DMS53 (cell line): ENCODE measurements around the gene SLCO3A1.
"Not testable (repeated sequence)": the region's sequence is repeated elsewhere in the genome, so short reads cannot be mapped to it uniquely, and the experiment has no call there.

ENCODE experiments used
- DNase-seq: peaks from one replicate; lab custom pipeline; 2025; lab: John Stamatoyannopoulos, UW

SLCO3A1 gene

DNA sequence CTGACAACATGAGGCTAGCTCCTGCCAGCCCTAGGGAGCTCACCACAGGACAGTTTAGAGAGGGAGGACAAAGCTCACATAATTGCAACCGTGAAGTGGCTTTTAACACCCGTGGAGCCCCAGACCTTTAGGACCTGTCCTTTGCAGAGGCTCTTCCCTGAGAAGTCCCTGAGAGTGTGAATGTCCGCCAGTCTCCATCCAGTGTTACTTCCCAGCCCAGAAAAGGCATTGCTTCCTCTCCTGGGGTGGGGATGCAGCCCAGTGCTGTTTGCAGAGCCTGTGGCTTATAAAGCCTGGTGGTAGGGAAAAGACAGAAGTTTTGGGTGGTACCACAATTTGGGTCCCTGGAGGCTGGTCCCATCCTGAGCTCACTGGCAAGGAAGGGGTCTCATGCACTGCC lies 182.0 kb downstream of the SLCO3A1 start:
- no peak for DNase-seq

DNA sequence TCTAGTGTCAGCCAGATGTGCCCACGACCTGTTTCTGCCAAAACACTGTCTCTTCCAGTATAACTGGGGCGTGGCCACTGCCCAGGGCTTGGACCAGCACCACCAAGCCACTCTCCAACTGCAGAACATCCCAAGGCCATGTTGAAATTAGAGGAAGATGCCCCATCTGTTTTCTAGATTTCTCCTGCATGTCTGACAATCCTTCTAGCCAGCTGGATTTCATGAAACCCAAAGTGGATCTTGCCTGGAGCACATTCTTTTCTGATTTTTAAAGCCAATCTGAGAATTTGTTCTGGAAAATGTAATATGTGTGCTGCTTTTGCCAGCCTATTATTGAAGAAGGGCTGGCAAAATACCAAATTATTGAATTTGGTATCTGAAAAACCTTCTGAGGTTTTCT lies 182.5 kb downstream of the SLCO3A1 start:
- no peak for DNase-seq

DNA sequence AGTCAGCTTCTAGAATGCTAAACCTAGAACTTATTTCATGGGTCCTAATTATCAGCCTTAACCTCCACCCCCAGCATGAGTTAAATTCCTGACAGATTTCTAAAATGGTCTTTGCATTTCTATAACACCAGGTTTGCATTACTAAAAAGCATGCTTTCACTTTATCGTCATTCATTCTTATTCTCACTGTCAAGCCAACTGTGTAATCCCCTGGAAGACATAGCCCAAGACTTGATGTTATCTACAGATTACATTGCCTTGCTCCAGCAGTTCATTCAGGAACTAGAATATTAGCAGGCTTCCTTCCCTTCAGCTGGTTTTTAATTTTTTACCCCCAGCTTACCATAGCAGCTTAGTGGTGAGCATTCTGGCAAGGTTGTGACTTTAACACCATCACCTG lies 184.0 kb downstream of the SLCO3A1 start:
- DNase-seq, result no peak

DNA sequence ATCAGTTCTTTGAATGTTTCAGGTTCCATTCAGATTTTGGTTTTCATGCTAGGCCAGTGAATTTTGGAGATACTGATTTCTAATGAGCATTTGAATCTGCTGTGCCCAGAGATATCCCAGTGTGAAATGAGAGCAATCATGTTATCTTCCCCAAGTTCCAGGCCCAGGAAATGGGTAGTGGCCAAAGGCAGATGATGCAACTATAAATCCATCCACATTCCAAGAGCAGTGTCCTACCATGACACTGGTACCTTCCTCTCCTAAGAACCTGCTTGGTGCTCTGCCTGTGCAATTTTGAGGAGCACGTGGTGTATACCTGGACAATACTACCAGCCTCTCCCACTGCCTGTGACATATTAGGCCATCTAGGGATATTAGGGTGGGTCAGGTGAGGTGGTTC lies 186.8 kb downstream of the SLCO3A1 start:
- DNase-seq, result no peak

DNA sequence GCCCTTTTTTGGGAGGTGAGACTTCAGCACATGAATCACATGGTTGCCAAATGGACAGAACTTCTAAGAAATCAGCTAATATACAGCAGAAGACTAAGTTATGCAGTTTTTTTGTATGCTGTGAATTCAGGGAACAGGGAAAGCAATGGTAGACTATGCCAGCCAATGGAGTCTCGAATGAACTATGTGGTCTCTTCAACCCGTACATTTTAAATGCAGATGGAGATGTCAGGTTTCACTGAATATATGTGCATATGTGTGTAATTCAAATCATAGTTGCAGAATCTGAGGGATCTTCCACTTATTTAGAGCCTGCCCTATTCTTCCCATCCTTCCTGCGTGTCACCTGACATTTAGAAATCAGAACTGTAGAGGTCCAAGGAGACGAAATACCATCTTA lies 187.9 kb downstream of the SLCO3A1 start:
- no peak for DNase-seq

DNA sequence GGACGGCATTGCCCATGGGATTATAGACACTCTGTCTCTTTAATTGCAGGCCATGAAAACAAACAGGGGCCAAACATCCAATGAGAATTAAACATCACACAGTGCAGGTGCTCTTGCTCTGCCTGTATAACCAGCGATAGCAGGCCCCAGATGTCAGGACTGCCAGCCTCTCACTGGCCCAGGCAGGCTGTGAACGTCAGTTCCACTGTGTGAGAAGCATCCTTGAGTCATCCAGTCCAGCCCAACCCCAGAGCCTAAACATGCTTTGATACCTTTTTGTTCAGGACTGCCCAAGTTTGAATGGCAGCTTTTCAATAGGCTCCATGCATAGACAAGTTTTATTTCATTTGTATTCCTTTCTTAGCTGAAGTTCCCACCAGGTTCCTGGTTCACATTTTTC lies 189.8 kb downstream of the SLCO3A1 start:
- peak; percentile 10 for DNase-seq

DNA sequence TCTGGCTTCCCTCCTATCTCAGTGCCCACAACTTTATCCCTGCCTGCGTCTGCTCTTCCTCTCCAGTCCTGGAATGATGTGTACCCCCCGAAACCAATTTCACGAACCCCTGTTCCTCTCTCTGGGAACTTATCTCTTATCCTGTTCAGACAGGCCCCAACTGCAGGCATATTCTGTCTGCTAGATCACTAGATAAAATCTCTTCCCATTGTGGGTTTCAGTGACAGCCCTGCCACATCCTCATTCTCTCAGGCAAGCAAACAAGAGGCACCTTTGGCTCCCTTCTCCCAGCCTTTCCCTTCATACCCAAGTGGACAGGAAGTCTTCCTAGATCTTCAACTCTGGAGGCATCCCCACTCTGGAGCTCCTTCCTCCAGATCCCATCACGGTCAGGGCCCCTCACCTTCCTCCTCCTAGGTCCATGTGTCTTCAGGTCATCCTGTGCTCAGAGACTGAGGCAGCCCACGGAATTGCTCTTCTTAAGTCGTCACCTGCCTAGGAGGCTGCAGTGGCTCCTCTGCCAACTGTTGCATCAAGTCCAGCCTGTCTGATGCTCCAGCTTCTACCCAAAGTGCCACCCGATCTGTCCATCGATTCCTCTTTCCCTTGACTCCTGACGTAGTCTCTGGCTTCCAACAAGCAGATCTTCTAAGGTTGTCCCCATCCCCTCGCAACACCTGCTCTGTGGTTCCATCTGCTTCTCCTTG lies 190.8 kb downstream of the SLCO3A1 start:
- no peak for DNase-seq

DNA sequence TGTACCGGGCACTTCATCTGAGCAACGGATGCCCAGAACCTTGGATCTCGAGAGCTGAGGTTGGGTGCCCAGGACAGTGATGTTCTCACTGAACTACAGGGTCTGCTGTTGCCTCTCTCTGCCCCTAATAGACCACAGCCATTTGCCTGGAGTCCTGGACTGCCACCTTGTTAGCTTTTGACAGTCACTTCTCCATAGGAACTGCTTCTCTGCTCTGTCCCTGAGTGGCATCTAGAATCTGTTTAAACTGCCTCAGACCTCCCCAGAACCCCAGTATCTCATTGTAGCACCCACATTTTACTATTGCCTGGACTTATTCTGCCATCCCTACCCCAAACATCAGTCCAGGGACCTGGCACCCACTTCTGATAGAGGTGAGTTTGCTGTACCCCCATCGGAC lies 194.4 kb downstream of the SLCO3A1 start:
- DNase-seq, result no peak

DNA sequence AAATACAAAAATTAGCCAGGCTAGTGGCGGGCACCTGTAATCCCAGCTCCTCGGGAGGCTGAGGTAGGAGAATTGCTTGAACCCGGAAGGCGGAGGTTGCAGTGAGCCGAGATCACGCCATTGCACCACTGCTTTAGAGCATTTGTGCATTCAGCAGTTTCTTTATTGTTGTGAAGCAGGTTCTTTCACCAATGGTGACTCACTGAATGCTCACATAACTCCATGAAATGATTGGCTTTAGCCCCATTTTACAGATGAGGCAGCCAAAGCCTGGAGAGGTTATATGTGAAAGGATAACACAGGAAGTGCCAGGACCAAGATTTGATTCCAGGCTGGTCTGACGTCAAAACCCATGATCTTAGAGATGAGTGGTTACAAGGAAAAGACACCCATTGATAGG lies 195.2 kb downstream of the SLCO3A1 start:
- DNase-seq, result no peak

DNA sequence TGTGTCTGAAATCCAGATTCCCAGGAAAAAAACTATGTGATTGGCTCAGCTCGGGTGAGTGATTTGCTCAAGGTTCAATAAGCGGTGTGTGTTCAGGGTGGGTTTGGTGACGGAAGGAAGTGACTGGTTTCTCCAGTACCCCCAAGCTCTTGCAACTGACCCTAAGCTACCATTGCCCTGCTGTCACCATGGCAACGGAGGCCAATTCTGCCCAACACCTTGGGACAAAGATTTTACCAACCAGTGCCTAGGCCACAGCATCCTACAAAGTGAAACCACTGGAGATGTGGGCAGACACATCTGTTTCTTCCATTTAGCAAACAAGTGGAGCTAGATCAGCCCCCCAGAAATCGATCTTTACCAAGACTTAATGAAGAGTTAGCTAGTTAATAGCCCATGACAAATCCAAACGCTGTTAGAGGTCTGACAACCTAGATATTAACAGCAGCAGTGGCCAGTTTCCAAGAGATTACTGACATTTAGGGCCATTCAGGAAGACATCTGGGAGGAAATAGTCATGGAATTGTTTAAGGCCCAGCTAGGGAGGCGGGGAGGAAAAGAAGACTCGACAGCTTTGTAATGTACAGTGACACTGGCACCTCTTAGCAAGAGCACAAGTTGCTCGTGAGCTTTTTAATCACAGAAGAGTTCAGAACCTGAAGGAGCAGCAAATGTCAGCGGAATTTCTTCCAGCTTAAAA lies 195.9 kb downstream of the SLCO3A1 start:
- no peak for DNase-seq

DNA sequence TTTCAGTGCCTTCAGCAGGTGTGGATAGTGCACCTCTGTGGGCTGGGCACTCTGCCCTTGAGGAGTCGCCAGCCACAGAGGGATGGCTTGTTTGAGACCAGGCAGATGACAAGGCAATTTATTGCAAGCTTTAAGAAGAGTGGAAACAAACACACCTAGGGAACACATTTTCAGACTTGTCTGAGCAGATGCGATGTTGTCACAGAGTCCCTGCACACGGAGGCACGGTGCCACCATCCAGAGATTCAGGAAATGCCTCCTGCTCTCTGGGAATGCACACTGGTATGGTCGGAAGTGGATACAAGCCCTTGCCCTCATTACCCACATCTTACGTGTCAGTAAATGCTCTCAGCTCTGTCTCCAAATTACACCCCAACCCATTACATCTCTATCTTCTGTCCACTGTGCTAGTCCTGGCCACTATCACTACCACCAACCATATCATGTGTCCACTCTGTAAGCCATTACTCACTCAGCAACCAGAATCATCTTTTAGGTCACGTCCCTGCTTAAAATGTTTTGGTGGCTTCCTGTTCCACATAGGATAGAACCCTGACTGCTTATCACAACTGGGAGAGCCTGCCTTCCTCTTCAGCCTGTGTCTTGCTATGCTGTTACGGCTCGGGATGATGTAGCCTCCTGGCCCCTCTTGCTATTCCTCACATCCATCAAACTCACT lies 196.9 kb downstream of the SLCO3A1 start:
- DNase-seq, result no peak

DNA sequence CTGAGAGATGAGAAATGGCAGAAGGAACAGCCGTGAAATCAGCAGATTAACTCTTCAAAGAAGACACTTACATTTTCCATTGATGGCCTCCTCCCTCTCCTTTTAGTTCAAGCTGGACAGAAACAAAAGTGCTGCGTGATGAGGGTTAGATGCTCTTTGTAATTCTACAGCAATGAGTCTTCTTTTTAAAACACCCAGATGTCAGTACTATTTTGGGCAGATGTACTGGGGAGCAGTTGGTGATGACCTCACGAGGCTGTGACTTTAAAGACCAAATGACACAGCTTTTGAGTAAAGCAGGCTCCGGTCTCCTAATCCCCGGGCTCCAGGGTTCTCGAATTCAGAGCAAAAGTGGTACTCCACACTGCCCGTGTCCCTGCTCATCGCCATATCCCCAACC lies 198.2 kb downstream of the SLCO3A1 start:
- DNase-seq, result no peak

DNA sequence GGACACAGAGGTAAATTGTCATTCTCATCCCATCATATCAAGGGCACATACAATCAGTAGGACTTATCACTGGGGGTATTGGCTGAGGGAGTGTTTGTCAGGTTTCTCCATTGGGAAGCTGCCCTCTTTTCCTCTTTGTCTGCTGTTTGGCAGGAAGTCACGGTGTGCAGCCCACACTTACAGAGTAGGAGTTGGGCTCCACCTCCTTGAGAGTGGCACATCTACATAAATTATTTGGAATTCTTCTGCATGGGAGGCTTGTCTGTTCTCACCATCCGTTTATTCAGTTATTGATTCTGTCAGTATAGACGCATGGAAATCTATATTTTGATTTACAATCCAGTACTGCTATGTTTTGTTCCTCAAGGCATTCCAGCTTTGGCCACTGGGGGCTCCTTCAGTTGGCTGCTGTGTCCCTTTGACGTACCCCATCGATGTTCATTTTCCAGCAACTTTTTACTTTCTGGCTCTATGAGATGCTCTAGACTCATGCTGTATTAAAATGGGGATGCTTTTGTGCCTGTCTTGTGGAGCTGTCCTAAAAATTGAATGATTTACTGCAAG lies 200.3 kb downstream of the SLCO3A1 start:
- DNase-seq, result no peak

DNA sequence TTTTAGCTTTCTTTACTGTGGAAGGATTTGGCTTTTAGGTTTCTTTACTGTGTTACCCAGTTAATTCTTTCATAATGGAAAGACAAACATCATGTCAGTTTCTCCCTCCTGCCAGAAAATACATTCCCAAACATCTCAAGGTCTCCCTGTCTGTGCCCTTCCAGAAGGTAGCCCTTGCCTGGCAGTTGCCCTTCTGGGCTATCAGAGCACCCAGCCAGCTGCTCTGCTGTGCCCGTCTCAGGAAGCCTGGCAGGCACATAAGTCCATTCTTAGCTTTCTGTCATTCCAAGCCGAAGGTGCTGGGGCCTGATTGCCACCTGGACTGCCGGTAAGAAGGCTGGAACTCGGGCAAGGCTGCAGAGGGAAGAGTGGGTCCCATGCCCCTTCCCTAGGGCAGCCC lies 203.4 kb downstream of the SLCO3A1 start:
- no peak for DNase-seq

DNA sequence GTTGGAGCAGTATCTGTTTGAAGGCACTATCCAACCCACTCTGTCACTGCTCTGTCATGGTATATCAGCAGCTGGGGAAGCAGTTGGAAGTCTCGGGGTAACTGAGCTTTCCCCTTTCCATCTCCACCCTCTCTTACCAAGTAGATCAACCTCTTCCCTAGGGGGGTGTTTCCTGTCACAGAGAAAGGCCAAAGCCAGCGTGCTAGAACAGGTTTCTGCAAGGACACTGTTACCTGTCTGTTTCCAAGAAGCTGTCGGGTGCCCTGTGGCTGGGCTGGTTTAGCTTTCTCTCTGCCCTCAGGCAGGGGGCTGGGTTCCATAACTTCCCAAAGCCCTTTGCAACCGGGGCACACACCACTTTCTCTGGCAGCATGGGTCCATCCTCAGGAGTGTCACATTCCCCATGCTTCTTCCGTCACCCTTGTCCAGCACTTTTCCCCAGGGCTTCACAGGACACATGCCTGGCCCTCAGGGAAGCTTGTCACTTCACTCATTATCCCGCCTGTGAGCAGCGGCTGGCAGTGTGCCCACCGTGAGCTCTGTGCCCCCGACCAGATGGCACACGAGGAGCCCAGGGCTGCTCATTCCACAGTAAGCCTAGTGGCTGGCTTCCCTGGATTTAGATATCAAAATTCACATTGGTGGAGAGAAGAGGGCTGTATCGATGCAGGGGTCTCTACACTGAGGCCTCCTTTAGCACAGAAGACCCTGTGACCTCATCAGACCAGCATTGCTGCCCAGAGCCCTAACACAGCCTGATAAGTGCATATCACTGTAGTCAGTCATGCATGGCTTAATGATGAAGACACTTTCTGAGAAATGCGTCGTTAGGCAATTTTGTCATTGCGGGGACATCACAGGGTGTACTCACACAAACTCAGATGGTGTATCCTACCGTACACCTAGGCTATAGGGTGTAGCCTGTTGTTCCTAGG lies 205.8 kb downstream of the SLCO3A1 start:
- DNase-seq, result no peak

DNA sequence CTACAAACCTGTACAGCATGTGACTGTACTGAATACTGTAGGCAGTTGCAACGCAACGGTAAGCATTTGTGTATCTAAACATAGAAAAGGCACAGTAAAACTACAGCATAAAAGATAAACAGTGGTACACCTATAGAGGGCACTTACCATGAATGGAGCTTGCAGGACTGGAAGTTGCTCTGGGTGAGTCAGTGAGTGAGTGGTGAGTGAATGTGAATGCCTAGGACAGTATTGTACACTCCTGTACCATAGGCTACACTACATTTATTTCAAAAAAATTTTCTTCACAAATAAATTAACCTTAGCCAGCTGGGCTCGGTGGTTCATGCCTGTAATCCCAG lies 206.4 kb downstream of the SLCO3A1 start:
- DNase-seq, result not testable (repeated sequence)

DNA sequence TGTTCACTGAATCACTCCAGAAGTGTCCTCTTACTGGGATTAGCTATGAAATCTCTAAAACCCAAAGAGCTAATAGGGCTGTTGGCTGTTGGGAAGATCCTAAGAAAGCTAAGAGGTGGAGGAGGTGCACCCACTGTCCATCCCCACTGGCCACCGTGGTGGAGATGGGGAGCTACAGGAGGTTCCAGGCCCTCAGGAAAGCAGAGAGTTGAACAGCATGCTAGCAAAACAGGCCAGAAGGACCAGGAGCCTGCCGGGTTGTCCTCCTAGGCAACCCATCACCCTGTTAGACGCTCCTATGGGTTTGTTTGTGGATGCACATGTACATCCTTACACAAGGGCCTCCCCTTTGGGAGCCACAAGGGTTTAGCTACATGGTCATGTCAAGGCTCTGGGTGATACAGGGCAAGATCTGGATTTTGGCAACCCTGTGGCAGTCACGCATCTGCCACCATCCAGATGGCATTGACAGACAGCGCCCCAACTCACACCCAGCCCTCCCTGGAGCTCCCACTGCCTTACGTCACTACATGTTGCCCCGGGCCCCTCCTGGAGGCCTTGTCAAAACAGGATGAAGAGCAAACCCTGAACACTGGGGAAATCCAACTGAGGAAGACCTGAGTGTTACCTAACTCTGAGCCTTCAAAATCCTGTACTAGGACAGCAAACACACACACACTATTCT lies 208.1 kb downstream of the SLCO3A1 start:
- DNase-seq, result no peak

DNA sequence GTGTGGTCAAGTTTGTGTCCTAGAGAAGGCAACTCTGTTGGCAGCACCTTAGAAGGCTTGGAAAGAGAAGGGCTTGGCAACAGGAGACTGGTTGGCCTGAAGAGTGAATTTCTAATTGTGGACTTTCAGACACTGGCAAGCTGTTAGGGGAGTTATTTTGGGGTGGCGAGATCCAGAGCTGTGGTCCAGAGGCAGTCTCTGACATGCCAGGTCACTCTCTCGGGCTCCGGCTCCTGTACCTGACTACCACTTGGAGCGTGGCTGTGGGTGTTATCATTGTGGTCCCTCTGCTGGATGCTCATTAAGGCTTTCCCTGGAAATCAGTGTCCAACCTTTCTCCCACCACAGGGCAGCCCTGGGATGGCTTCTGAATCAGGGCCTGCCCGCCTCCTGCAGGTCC lies 209.0 kb downstream of the SLCO3A1 start:
- no peak for DNase-seq

DNA sequence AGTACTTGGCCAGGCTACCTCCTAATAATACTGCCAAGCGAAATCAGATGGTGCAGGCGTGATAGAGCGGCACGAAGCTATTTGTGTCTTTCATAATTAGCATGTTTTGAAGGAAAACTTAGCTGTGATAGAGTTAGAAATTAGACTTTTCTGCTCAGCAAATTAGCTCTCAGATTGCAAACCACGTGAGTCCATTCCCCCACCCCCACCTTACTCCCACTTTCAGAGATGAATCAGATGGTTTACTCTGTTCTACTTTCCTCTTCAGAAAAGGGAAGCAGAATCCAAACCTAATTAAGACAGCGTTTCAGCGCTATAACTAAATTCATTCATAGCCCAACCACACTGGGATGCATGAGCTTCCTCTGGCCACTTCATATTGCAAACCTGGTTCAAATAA lies 214.6 kb downstream of the SLCO3A1 start:
- no peak for DNase-seq

DNA sequence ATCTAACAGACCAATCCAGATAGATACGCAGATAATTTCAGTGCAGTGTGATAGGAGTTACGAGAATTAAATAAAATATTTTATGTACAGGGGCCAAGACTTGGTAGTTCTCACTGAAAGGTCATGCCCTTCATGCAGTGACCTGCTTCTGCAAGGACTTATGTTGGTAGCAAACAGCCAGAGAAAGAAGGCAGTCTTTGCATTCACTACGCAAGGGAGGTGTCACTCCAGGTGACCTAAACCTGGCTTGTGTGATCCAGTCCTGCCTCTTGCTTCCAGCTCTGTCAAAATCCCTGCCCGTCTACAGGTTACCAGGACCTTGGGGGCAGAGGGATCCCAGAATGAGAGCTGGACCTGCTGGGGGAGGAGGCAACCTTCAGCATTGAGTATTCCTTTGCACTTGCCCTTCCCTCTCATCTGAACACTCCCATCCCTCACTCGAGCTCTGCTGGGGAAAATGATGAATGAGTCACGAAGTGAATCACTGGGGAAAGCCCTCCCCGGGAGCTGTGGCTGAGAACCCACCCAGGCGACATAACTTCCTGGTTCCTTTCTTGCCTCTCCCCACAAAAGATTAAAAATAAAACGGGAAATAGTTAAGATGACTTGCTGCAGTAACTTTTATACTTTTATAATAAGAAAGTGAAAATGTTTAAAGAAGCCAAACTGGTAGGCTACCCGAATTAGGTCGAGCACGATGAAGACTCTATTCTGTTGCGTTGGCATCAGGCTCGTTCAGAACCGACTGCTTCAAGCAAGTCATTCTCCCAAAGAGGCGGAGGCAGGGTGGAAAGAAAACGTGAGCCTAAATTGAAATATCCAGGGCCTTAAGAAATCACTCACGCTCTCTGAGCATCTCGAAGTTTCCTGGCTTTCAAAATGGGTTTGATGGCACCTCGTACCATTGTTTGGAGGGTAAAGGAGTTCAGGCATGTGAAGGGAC lies 216.1 kb downstream of the SLCO3A1 start:
- peak; percentile 41 for DNase-seq
